Progenitor cell of endocrine pancreas (in vitro differentiated cells): ENCODE results near the gene TMC8. TPM values are rescaled to one million over a fixed set of nuclear protein-coding genes. Genes with fewer than 3 reads are reported as not detected.

Source experiments
- DNase-seq: peaks from one replicate; pipeline ENCODE4 v3.0.0; 2021; ENCODE audit warnings: low spot score; ENCODE audit not compliant: unreplicated experiment
- H3K27ac Mint-ChIP-seq: 2 replicates; pipeline ENCODE4 v1.8.0; 2021; ENCODE audit warnings: mild to moderate bottlenecking, moderate library complexity, mixed read lengths
- H3K27me3 Mint-ChIP-seq: 2 replicates; pipeline ENCODE4 v1.8.0; 2021; ENCODE audit warnings: mixed read lengths
- H3K36me3 Mint-ChIP-seq: 2 replicates; pipeline ENCODE4 v1.8.0; 2022; ENCODE audit warnings: mixed read lengths; ENCODE audit not compliant: insufficient read depth
- H3K4me1 Mint-ChIP-seq: 2 replicates; pipeline ENCODE4 v1.8.0; 2021; ENCODE audit warnings: low read depth, mixed read lengths
- H3K4me3 Mint-ChIP-seq: 2 replicates; pipeline ENCODE4 v1.8.0; 2021; ENCODE audit warnings: low read depth, mild to moderate bottlenecking, moderate library complexity, mixed read lengths
- H3K9me3 Mint-ChIP-seq: 2 replicates; pipeline ENCODE4 v1.8.0; 2021; ENCODE audit warnings: low read depth, mixed read lengths
- CTCF ChIP-seq: fragments of 200-600 bp; sonication (generic); IDR thresholded peaks from one replicate; pipeline ENCODE4 v1.5.0; 2021; ENCODE audit warnings: antibody characterized with exemption, mild to moderate bottlenecking; ENCODE audit not compliant: unreplicated experiment
- total RNA-seq: library from RNA; stranded (reverse); gene quantifications from 2 replicates; pipeline ENCODE4 v1.2.1, GENCODE V29; 2021

The TMC8 gene
- total RNA-seq, 1 donor from 2014 or later = 0.12 TPM

GRCh38 chr17:78151514-78152008, 21.0 kb downstream of the TMC8 start:
- no peak overlapping the region for H3K4me3 Mint-ChIP-seq
- H3K9me3 Mint-ChIP-seq = no peaks in the 10 kb centered on the region
- H3K36me3 Mint-ChIP-seq = no peaks in the 10 kb centered on the region
- no peak for TF ChIP-seq CTCF
- H3K4me1 Mint-ChIP-seq = peaks cover 14% of the 10 kb centered on the region
- peak overlapping the region; percentile 62 for H3K27ac Mint-ChIP-seq
- no peak for DNase-seq
- no peaks in the 10 kb centered on the region for H3K27me3 Mint-ChIP-seq

GRCh38 chr17:78154903-78155811, 24.6 kb downstream of the TMC8 start:
- Mint-ChIP-seq H3K27me3 (no peaks in the 10 kb centered on the region), H3K4me3 (no peak overlapping the region), H3K4me1 (peaks cover 12% of the 10 kb centered on the region), H3K27ac (no peak overlapping the region), H3K36me3 (no peaks in the 10 kb centered on the region), H3K9me3 (no peaks in the 10 kb centered on the region)
- no peak for TF ChIP-seq CTCF
- DNase-seq = no peak

- no peak overlapping the region for H3K27ac Mint-ChIP-seq
- no peaks in the 10 kb centered on the region for H3K36me3 Mint-ChIP-seq
- H3K4me3 Mint-ChIP-seq = no peak overlapping the region
- no peak for DNase-seq
- no peaks in the 10 kb centered on the region for H3K4me1 Mint-ChIP-seq
- H3K9me3 Mint-ChIP-seq = no peaks in the 10 kb centered on the region
- TF ChIP-seq CTCF = no peak
- H3K27me3 Mint-ChIP-seq = no peaks in the 10 kb centered on the region
These were observed 29.1 kb downstream of the TMC8 start for GRCh38 chr17:78159575-78160158.

GRCh38 chr17:78163881-78164747, 33.5 kb downstream of the TMC8 start:
- Mint-ChIP-seq H3K9me3 (no peaks in the 10 kb centered on the region), H3K27me3 (no peaks in the 10 kb centered on the region), H3K4me1 (no peaks in the 10 kb centered on the region), H3K36me3 (no peaks in the 10 kb centered on the region), H3K4me3 (no peak overlapping the region), H3K27ac (no peak overlapping the region)
- no peak for DNase-seq
- no peak for TF ChIP-seq CTCF
